ENCODE data around the gene PRF1. TPM values are rescaled to one million over a fixed set of nuclear protein-coding genes. Genes with fewer than 3 reads are reported as not detected.

The PRF1 gene
- total RNA-seq, 3 donors from 2014 or later (not counting 1 experiment from before 2014, with no cell fraction given): 1,641 to 2,133 (median 1,982) TPM

DNA sequence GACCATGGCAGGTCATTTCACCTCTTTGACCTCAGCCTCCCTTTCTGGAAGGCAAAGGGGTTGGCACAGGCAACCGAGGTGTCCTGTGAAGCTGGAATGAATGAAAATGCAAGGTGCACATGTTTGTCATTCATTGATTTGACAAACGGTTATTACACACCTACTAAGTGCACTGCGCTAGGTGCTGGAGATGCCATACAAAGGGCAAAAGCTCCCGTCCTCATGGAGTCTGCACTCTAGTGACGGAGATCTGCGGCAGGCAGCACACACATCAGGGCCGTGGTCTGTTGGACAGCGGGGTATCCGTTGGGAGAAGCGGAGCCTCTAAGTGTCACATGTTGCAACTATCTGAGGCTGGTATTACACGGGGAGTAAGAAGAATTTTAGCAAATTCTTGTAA lies 44.2 kb downstream of the PRF1 start:
- Histone ChIP-seq H3K4me1 (ENCODE audit: control insufficient read depth, insufficient read depth, low read length) (peaks cover 46% of the 10 kb centered on the region), H3K9me3 (ENCODE audit: control insufficient read depth, insufficient read depth, low read length) (no peaks in the 10 kb centered on the region), H3K27me3 (ENCODE audit: control insufficient read depth, insufficient read depth, low read length) (no peaks in the 10 kb centered on the region), H3K4me3 (ENCODE audit: low read length) (no peak overlapping the region), H3K36me3 (ENCODE audit: control insufficient read depth, insufficient read depth, low read length) (no peaks in the 10 kb centered on the region), H3K27ac (ENCODE audit: low read length) (no peak overlapping the region)
- peaks cover 34 to 51% of the 10 kb centered on the region in 2 donors for H3K4me1 Mint-ChIP-seq
- no peak for DNase-seq
- H3K36me3 Mint-ChIP-seq: no peaks in the 10 kb centered on the region
- WGBS (ENCODE audit: insufficient coverage): 96% methylated on average over 11 of the region's 11 CpGs
- no peak for ATAC-seq
- H3K9me3 Mint-ChIP-seq: no peaks in the 10 kb centered on the region
- peak overlapping the region; percentile 85 for H3K4me3 Mint-ChIP-seq
- H3K27ac Mint-ChIP-seq: peak overlapping the region in 1 of 2 donors; percentile 87
- intact Hi-C loops (cut with micrococcal nuclease): loop anchor here (5.0 kb wide), 2 partner anchors 44 to 114 kb away; partner anchors contain the start of genes ADAMTS14 and PRF1
- H3K27me3 Mint-ChIP-seq (ENCODE audit: low read depth in 2 of 2): no peaks in the 10 kb centered on the region
- TF ChIP-seq, protein P1, sequence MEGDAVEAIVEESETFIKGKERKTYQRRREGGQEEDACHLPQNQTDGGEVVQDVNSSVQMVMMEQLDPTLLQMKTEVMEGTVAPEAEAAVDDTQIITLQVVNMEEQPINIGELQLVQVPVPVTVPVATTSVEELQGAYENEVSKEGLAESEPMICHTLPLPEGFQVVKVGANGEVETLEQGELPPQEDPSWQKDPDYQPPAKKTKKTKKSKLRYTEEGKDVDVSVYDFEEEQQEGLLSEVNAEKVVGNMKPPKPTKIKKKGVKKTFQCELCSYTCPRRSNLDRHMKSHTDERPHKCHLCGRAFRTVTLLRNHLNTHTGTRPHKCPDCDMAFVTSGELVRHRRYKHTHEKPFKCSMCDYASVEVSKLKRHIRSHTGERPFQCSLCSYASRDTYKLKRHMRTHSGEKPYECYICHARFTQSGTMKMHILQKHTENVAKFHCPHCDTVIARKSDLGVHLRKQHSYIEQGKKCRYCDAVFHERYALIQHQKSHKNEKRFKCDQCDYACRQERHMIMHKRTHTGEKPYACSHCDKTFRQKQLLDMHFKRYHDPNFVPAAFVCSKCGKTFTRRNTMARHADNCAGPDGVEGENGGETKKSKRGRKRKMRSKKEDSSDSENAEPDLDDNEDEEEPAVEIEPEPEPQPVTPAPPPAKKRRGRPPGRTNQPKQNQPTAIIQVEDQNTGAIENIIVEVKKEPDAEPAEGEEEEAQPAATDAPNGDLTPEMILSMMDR (IDR thresholded peaks at IDR 0.05): no peak

DNA sequence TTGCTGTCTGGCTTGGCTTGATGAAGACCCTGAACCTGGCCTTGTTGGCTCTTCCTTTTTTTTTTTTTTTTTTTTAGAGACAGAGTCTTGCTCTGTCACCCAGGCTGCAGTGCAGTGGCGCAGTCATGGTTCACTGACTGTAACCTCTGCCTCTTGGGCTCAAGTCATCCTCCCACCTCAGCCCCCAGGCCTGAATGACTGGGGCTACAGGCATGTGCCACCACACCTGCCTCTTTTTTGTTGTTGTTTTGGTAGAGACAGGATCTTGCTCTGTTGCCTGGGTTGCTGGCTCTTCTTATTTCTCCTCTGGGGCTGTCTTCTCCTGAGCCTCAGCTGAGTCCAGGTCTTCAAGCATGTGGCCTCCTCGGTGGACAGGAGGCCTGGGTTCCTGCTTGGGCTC lies 44.7 kb downstream of the PRF1 start:
- no peak overlapping the region for H3K4me3 Mint-ChIP-seq
- WGBS (ENCODE audit: insufficient coverage): 85% methylated on average over 2 of the region's 2 CpGs
- DNase-seq (no peak), ATAC-seq (no peak)
- no peaks in the 10 kb centered on the region for H3K27me3 Mint-ChIP-seq (ENCODE audit: low read depth in 2 of 2)
- peaks cover 30 to 47% of the 10 kb centered on the region in 2 donors for H3K4me1 Mint-ChIP-seq
- Histone ChIP-seq H3K36me3 (ENCODE audit: control insufficient read depth, insufficient read depth, low read length) (no peaks in the 10 kb centered on the region), H3K27ac (ENCODE audit: low read length) (no peak overlapping the region), H3K9me3 (ENCODE audit: control insufficient read depth, insufficient read depth, low read length) (no peaks in the 10 kb centered on the region), H3K27me3 (ENCODE audit: control insufficient read depth, insufficient read depth, low read length) (no peaks in the 10 kb centered on the region), H3K4me3 (ENCODE audit: low read length) (no peak overlapping the region), H3K4me1 (ENCODE audit: control insufficient read depth, insufficient read depth, low read length) (peaks cover 43% of the 10 kb centered on the region)
- H3K27ac Mint-ChIP-seq: no peak overlapping the region
- TF ChIP-seq, protein P1 (IDR thresholded peaks at IDR 0.05): no peak
- no peaks in the 10 kb centered on the region for H3K9me3 Mint-ChIP-seq
- H3K36me3 Mint-ChIP-seq: no peaks in the 10 kb centered on the region
- intact Hi-C loops (cut with micrococcal nuclease): loop anchor here (5.0 kb wide), 2 partner anchors 44 to 114 kb away; partner anchors contain the start of genes ADAMTS14 and PRF1

DNA sequence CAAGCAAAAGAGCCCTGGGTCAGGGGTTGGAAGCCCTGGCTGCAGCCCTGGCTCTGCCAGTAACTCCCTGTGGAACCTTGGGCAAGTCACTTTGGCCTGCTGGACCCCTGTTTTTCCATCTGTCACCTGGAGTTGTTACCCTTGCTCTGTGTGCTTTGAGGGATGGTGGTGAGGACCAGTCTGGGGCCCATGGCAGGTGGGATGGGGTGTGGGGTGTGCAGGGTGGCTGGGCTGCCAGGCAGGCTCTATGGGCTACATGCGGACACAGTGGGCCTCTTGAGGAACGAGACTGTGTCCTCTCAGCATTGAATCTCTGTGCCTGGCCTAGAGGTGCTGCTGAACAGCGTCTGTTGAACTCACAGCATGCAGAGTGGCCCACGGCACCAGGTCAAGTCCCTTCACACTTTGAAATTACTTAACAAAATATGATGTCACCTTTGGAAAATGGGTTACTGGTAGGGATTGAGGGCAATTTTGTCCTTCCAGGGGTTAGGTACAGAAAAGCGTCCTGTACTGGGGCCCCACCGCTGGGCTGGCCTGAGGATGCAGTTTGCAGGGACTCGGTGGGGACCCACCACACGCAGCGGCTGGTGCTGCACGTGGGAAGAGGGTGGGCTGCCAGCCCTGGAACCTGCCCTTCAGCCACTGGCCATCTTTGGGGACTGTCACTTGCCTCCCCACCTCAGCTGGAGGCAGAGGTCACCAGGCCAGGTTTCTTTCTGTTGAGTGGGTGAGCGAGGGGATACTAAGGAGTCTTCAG lies 45.3 kb downstream of the PRF1 start:
- intact Hi-C loops (cut with micrococcal nuclease): loop anchor here (5.0 kb wide), 2 partner anchors 45 to 115 kb away; partner anchors contain the start of genes ADAMTS14 and PRF1
- ATAC-seq: no peak
- H3K36me3 ChIP-seq (ENCODE audit: control insufficient read depth, insufficient read depth, low read length): no peaks in the 10 kb centered on the region
- Mint-ChIP-seq H3K4me3 (no peak overlapping the region), H3K9me3 (no peaks in the 10 kb centered on the region), H3K4me1 (peaks cover 30 to 43% of the 10 kb centered on the region in 2 donors), H3K36me3 (no peaks in the 10 kb centered on the region), H3K27ac (no peak overlapping the region), H3K27me3 (ENCODE audit: low read depth in 2 of 2) (no peaks in the 10 kb centered on the region)
- TF ChIP-seq, protein P1 (IDR thresholded peaks at IDR 0.05): no peak
- no peaks in the 10 kb centered on the region for H3K9me3 ChIP-seq (ENCODE audit: control insufficient read depth, insufficient read depth, low read length)
- DNase-seq: no peak
- H3K27me3 ChIP-seq (ENCODE audit: control insufficient read depth, insufficient read depth, low read length): no peaks in the 10 kb centered on the region
- no peak overlapping the region for H3K27ac ChIP-seq (ENCODE audit: low read length)
- no peak overlapping the region for H3K4me3 ChIP-seq (ENCODE audit: low read length)
- WGBS (ENCODE audit: insufficient coverage): 93% methylated on average over 10 of the region's 11 CpGs
- H3K4me1 ChIP-seq (ENCODE audit: control insufficient read depth, insufficient read depth, low read length): peaks cover 38% of the 10 kb centered on the region

All from natural killer cell (primary cell).